ENCODE measurements around the gene ADAMTS17.
"Not testable (repeated sequence)": the region's sequence is repeated elsewhere in the genome, so short reads cannot be mapped to it uniquely, and the experiment has no call there.

The ADAMTS17 gene

DNA sequence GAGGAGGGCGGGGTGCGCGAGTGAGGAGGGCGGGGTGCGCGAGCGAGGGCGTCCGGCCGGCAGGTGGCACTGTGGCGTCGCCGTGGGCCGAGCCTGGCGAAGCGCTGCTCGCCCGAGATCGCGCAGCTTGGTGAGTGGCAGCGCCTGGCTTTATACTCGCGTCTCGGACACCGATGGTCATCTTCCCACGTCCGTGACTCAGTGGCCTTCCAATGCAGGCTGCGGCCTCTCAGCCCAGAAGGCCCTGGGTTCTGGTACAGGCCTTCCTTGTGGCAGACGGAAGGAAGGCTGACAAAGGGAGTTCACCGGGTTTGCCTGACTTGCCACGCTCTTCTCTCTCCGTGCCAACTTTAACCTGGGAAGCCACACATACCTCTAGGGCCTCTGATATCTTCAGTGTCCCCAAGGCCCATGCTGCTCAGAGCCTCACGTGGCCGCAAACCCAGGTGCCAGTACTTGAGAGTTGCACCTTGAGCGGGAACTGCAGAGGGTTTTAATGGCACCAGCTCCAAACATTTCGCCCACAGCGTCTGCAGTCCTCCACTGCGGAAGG is 413.3 kb downstream of the ADAMTS17 start:
- H3K4me1 ChIP-seq (ENCODE audit: insufficient read depth, low read length): peaks cover 20% of the 10 kb centered on the region
- no peaks in the 10 kb centered on the region for H3K9me3 ChIP-seq (ENCODE audit: insufficient read depth, low read depth, low read length)
- peaks cover 61% of the 10 kb centered on the region for H3K27me3 ChIP-seq (ENCODE audit: insufficient read depth, low read length)
- no peaks in the 10 kb centered on the region for H3K36me3 ChIP-seq (ENCODE audit: insufficient read depth, low read depth, low read length)
- H3K9ac ChIP-seq (ENCODE audit: low read depth, low read length): peak overlapping the region; percentile 85; the same call in 1 of the 2 replicates
- peak overlapping the region; percentile 82 for H3K4me3 ChIP-seq (ENCODE audit: low read length)
- H3K27ac ChIP-seq (ENCODE audit: low read length): no peak overlapping the region

DNA sequence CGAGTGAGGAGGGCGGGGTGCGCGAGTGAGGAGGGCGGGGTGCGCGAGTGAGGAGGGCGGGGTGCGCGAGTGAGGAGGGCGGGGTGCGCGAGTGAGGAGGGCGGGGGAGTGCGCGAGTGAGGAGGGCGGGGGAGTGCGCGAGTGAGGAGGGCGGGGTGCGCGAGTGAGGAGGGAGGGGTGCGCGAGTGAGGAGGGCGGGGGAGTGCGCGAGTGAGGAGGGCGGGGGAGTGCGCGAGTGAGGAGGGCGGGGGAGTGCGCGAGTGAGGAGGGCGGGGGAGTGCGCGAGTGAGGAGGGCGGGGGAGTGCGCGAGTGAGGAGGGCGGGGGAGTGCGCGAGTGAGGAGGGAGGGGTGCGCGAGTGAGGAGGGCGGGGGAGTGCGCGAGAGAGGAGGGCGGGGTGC is 415.2 kb downstream of the ADAMTS17 start:
- H3K27me3 ChIP-seq (ENCODE audit: insufficient read depth, low read length): peaks cover 56% of the 10 kb centered on the region

DNA sequence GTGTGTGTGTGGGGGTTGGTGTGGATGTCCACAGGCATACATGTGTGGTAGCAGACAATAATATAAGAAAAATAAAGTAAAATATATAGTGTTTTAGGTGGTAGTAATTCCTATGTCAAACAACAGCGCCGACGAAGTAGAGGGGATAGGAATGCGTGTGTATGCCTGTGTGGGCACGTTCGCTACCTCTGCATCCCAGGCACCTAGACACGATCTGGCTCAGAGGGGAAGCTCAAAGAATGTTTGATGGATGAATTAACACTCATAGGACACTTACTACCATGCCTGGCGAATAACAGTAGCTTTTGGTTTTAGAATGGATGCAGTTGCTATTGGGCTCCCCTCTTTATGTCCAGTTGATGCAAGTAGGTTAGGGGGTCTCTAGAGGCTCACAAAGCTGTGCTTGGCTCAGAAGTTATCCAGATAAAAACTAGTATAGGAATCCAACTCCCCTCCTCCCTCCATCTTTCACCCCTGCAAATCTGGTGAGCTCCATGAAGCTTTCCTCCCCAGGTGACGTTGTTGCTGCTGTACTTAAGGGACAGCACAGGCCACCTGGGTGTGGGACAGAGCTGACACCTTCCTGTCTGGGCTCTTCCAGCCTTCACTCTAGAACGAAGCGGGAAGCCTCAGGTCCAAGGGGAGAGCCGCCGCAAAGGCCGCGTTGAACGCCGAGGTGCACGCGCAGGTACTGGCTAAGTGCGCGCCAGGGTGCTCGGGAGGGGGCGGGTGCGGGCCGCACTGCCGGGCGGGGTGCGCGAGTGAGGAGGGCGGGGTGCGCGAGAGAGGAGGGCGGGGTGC is 415.9 kb downstream of the ADAMTS17 start:
- H3K27ac ChIP-seq (ENCODE audit: low read length): no peak overlapping the region

More for the DNA sequence above, 415.2 kb downstream of the ADAMTS17 start:
- not testable (repeated sequence) for H3K4me3 ChIP-seq (ENCODE audit: low read length); H3K27ac ChIP-seq (ENCODE audit: low read length); H3K9me3 ChIP-seq (ENCODE audit: insufficient read depth, low read depth, low read length); H3K36me3 ChIP-seq (ENCODE audit: insufficient read depth, low read depth, low read length); H3K9ac ChIP-seq (ENCODE audit: low read depth, low read length)
- H3K4me1 ChIP-seq (ENCODE audit: insufficient read depth, low read length): peaks cover 20% of the 10 kb centered on the region

DNA sequence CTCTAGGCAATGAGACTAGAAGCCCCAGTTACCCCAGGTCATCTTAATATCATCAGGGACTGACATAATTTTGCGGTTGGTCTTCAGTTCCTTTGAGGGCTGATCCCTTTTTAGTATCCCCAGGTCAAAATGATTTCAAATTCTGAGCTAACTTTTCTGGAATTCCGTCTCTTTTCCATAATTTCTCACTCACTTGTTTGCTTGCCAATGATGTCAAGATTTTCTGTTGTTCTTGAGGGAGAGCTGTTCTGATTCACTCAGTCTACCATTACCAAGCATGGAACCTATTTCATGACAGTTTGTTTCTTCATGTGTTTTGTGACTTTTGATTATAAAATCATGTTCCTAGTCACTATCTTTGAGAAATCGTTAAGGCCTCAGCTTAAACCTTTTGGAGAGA is 418.1 kb downstream of the ADAMTS17 start:
- Histone ChIP-seq H3K36me3 (ENCODE audit: insufficient read depth, low read depth, low read length) (no peaks in the 10 kb centered on the region), H3K9me3 (ENCODE audit: insufficient read depth, low read depth, low read length) (no peaks in the 10 kb centered on the region), H3K27me3 (ENCODE audit: insufficient read depth, low read length) (peaks cover 28% of the 10 kb centered on the region), H3K9ac (ENCODE audit: low read depth, low read length) (no peak overlapping the region), H3K4me1 (ENCODE audit: insufficient read depth, low read length) (peaks cover under 1% of the 10 kb centered on the region; the same call in 1 of the 2 replicates), H3K4me3 (ENCODE audit: low read length) (no peak overlapping the region), H3K27ac (ENCODE audit: low read length) (no peak overlapping the region)

More for the DNA sequence above, 415.9 kb downstream of the ADAMTS17 start:
- Histone ChIP-seq H3K4me3 (ENCODE audit: low read length) (peak overlapping the region; percentile 55), H3K9ac (ENCODE audit: low read depth, low read length) (no peak overlapping the region), H3K9me3 (ENCODE audit: insufficient read depth, low read depth, low read length) (no peaks in the 10 kb centered on the region), H3K27me3 (ENCODE audit: insufficient read depth, low read length) (peaks cover 49% of the 10 kb centered on the region), H3K4me1 (ENCODE audit: insufficient read depth, low read length) (peaks cover 20% of the 10 kb centered on the region), H3K36me3 (ENCODE audit: insufficient read depth, low read depth, low read length) (no peaks in the 10 kb centered on the region)
